OCI-LY3 (cell line): ENCODE data around the gene GRIN1.
"Not testable (repeated sequence)": the region's sequence is repeated elsewhere in the genome, so short reads cannot be mapped to it uniquely, and the experiment has no call there.

Source experiments
- H2AFZ ChIP-seq: fragments of 200-600, 300-600 bp; shearing (Covaris generic); 2 replicates; pipeline ENCODE4 v1.6.0; 2014; ENCODE audit warnings: antibody characterized with exemption, low read depth, low read length
- H3K27ac ChIP-seq: fragments of 200-600, 300-600 bp; sonication (generic); 2 replicates; pipeline ENCODE4 v1.5.1; 2014; ENCODE audit warnings: mild to moderate bottlenecking, low read length, moderate library complexity, mixed read lengths
- H3K27me3 ChIP-seq: fragments of 200-600, 300-600 bp; sonication (generic); 2 replicates; pipeline ENCODE4 v1.6.1; 2014; ENCODE audit warnings: low read depth, low read length, mixed read lengths
- H3K36me3 ChIP-seq: fragments of 200-600, 300-600 bp; sonication (generic); replicated peaks from 2 replicates; pipeline ENCODE3; 2014; ENCODE audit warnings: low read depth, low read length, mixed read lengths
- H3K4me1 ChIP-seq: fragments of 300-600, 200-600 bp; sonication (generic); 2 replicates; pipeline ENCODE4 v1.6.1; 2014; ENCODE audit warnings: low read length, mixed read lengths
- H3K4me2 ChIP-seq: fragments of 200-600, 300-600 bp; sonication (generic); 2 replicates; pipeline ENCODE4 v1.6.1; 2014; ENCODE audit warnings: low read length, mixed read lengths
- H3K4me3 ChIP-seq: fragments of 300-600, 200-600 bp; sonication (generic); 2 replicates; pipeline ENCODE4 v1.5.1; 2014; ENCODE audit warnings: antibody characterized with exemption, mild to moderate bottlenecking, low read length, moderate library complexity
- H3K79me2 ChIP-seq: fragments of 300-600, 200-600 bp; shearing (Covaris generic); 2 replicates; pipeline ENCODE4 v1.6.1; 2014; ENCODE audit warnings: mild to moderate bottlenecking, low read length, mixed read lengths
- H3K9ac ChIP-seq: fragments of 300-600, 200-600 bp; shearing (Covaris generic); 2 replicates; pipeline ENCODE4 v1.6.0; 2014; ENCODE audit warnings: mild to moderate bottlenecking, low read length, moderate library complexity
- H3K9me3 ChIP-seq: fragments of 200-600, 300-600 bp; shearing (Covaris generic); 2 replicates; pipeline ENCODE4 v1.6.1; 2014; ENCODE audit warnings: low read length, mixed read lengths; ENCODE audit not compliant: insufficient read depth
- H4K20me1 ChIP-seq: fragments of 200-600, 300-600 bp; sonication (generic); 2 replicates; pipeline ENCODE4 v1.6.1; 2016; ENCODE audit warnings: low read length, mixed read lengths; ENCODE audit not compliant: insufficient read depth
- EZH2phosphoT487 ChIP-seq: fragments of 200-600 bp; shearing (Covaris generic); IDR thresholded peaks from 2 replicates; pipeline ENCODE4 v1.6.1; 2018; ENCODE audit warnings: antibody characterized with exemption, mixed run types, low read depth
- TF ChIP-seq, protein P1 (sequence below): fragments of 200-600, 300-600 bp; sonication (generic); IDR thresholded peaks from 2 replicates; pipeline ENCODE4 v1.5.1; 2014; ENCODE audit warnings: antibody characterized with exemption, low read length, low read depth

Gene GRIN1

GRCh38 chr9:137122796-137123467, 16.0 kb upstream of the GRIN1 start:
- H3K27me3 ChIP-seq, H3K36me3 ChIP-seq, H2AFZ ChIP-seq, H3K9me3 ChIP-seq, H4K20me1 ChIP-seq: not testable (repeated sequence)
- H3K4me1 ChIP-seq, result peaks cover 44% of the 10 kb centered on the region
- H3K4me3 ChIP-seq, result peak overlapping the region; percentile 64
- H3K4me2 ChIP-seq, result peak overlapping the region; percentile 65
- peak overlapping the region; percentile 42; the same call in 1 of the 2 replicates for H3K9ac ChIP-seq
- H3K27ac ChIP-seq, result peak overlapping the region; percentile 82
- peaks cover 26% of the 10 kb centered on the region for H3K79me2 ChIP-seq

- H3K9me3 ChIP-seq, result no peaks in the 10 kb centered on the region
- peak overlapping the region; percentile 3; the same call in 1 of the 2 replicates for H3K9ac ChIP-seq
- no peaks in the 10 kb centered on the region for H4K20me1 ChIP-seq
- peak overlapping the region; percentile 82 for H3K27ac ChIP-seq
- no peak overlapping the region for H2AFZ ChIP-seq
- H3K79me2 ChIP-seq, result peaks cover 31% of the 10 kb centered on the region
- peaks cover 3% of the 10 kb centered on the region for H3K36me3 ChIP-seq
- H3K27me3 ChIP-seq, result no peaks in the 10 kb centered on the region
- H3K4me3 ChIP-seq, result peak overlapping the region; percentile 64
- peaks cover 40% of the 10 kb centered on the region for H3K4me1 ChIP-seq
- peak overlapping the region; percentile 65 for H3K4me2 ChIP-seq
- no peak for TF ChIP-seq EZH2phosphoT487
- TF ChIP-seq, protein P1, sequence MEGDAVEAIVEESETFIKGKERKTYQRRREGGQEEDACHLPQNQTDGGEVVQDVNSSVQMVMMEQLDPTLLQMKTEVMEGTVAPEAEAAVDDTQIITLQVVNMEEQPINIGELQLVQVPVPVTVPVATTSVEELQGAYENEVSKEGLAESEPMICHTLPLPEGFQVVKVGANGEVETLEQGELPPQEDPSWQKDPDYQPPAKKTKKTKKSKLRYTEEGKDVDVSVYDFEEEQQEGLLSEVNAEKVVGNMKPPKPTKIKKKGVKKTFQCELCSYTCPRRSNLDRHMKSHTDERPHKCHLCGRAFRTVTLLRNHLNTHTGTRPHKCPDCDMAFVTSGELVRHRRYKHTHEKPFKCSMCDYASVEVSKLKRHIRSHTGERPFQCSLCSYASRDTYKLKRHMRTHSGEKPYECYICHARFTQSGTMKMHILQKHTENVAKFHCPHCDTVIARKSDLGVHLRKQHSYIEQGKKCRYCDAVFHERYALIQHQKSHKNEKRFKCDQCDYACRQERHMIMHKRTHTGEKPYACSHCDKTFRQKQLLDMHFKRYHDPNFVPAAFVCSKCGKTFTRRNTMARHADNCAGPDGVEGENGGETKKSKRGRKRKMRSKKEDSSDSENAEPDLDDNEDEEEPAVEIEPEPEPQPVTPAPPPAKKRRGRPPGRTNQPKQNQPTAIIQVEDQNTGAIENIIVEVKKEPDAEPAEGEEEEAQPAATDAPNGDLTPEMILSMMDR, result no peak
Measured at GRCh38 chr9:137123468-137123837, 15.5 kb upstream of the GRIN1 start.

DNA sequence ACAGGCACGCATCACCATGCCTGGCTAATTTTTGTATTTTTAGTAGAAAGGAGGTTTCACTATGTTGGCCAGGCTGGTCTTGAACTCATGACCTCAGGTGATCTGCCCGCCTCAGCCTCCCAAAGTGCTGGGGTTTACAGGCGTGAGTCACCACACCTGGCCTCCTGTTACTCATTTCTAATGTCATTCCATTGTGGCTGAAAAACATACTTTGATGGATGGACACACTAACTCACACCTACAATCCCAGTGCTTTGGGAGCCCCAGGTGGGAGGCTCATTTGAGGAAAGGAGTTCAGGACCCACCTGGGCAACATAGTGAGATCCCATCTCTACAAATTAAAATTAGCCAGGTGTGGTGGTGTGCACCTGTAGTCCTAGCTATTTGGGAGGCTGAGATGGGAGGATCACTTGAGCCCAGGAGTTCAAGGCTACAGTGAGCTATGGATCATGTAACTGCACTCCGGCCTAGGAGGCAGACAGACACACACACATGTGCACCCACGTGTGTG, 14.9 kb upstream of the GRIN1 start:
- not testable (repeated sequence) for H3K27me3 ChIP-seq, H2AFZ ChIP-seq, H4K20me1 ChIP-seq, H3K9ac ChIP-seq, H3K9me3 ChIP-seq, H3K36me3 ChIP-seq
- Histone ChIP-seq H3K4me1 (peaks cover 38% of the 10 kb centered on the region), H3K4me3 (peak overlapping the region; percentile 2; the same call in 1 of the 2 replicates), H3K4me2 (peak overlapping the region; percentile 65), H3K27ac (peak overlapping the region; percentile 82), H3K79me2 (peaks cover 37% of the 10 kb centered on the region)

GRCh38 chr9:137126786-137127185, 12.2 kb upstream of the GRIN1 start:
- Histone ChIP-seq H3K4me1 (peaks cover 37% of the 10 kb centered on the region), H3K4me2 (peak overlapping the region; percentile 98), H2AFZ (no peak overlapping the region), H3K79me2 (peaks cover 51% of the 10 kb centered on the region), H3K36me3 (peaks cover 3% of the 10 kb centered on the region), H3K9me3 (no peaks in the 10 kb centered on the region), H4K20me1 (no peaks in the 10 kb centered on the region), H3K27ac (peak overlapping the region; percentile 90), H3K27me3 (no peaks in the 10 kb centered on the region), H3K9ac (peak overlapping the region; percentile 88), H3K4me3 (peak overlapping the region; percentile 89)
- TF ChIP-seq, protein P1, result no peak
- TF ChIP-seq EZH2phosphoT487, result no peak
